HFFc6 (cell line): ENCODE results near the gene INPP4A. TPM values are rescaled to one million over a fixed set of nuclear protein-coding genes. Genes with fewer than 3 reads are reported as not detected.

Experiments
- DNase-seq: peaks from one replicate; pipeline ENCODE4 v3.0.0-alpha.2; 2018
- H3K27ac Mint-ChIP-seq: 2 replicates; pipeline ENCODE4 v1.8.0; 2020; ENCODE audit warnings: mild to moderate bottlenecking, mixed read lengths
- H3K27me3 Mint-ChIP-seq: 2 replicates; pipeline ENCODE4 v1.8.0; 2021; ENCODE audit warnings: mild to moderate bottlenecking, moderate library complexity, mixed read lengths; ENCODE audit not compliant: insufficient read depth
- H3K36me3 Mint-ChIP-seq: 2 replicates; pipeline ENCODE4 v1.8.0; 2021; ENCODE audit warnings: low read depth, mixed read lengths
- H3K4me1 Mint-ChIP-seq: 2 replicates; pipeline ENCODE4 v1.8.0; 2020; ENCODE audit warnings: low read depth, mixed read lengths
- H3K4me3 Mint-ChIP-seq: 2 replicates; pipeline ENCODE4 v1.8.0; 2020; ENCODE audit warnings: mild to moderate bottlenecking, moderate library complexity, mixed read lengths
- H3K9me3 Mint-ChIP-seq: 2 replicates; pipeline ENCODE4 v1.8.0; 2020; ENCODE audit warnings: mild to moderate bottlenecking, mixed read lengths
- total RNA-seq, 6 experiments: library from RNA; stranded (reverse); fragmentation: NEBNext Ultra II Directional; extraction: Animal tissue kit (Norgen Biotek cat#: 25700); gene quantifications; 2 replicates in 1 of 6; 3 replicates in 5 of 6; pipeline ENCODE4 v1.2.3, GENCODE V29; 2021
- TF ChIP-seq, protein P1 (sequence below): fragments of 200-600 bp; sonication (generic); IDR thresholded peaks from 2 replicates; pipeline ENCODE4 v1.5.0; 2021; ENCODE audit warnings: antibody characterized with exemption, mild to moderate bottlenecking

The INPP4A gene
- total RNA-seq, 6 experiments from 2014 or later: 15.8 to 19.4 (median 18.2) TPM

DNA sequence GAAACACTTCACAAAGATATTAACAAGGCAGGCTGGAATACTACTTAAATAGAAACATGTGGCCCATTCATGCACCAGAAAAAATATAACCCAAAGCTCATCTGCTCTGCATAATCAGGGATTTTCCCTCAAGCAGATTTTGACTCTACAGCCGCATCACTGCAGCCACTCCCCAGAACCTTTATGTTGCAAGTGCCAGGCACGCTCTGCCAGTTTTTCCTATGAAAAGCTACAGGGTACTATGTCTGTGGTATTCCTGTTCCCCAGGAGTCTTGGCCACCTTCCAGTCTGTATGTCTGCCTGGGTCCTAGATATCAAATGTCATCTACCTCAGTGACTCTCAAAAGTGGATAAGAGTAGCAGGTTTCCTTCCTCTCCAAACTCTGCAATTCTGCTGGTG is 159.9 kb downstream of the INPP4A start:
- Mint-ChIP-seq H3K4me1 (peaks cover 33% of the 10 kb centered on the region), H3K36me3 (peaks cover 17% of the 10 kb centered on the region), H3K27me3 (0 out of 2 replicates have a peak, but pooled peaks cover 2% of the 10 kb centered on the region), H3K27ac (no peak overlapping the region), H3K9me3 (no peaks in the 10 kb centered on the region), H3K4me3 (no peak overlapping the region)
- DNase-seq: no peak
- TF ChIP-seq, protein P1, sequence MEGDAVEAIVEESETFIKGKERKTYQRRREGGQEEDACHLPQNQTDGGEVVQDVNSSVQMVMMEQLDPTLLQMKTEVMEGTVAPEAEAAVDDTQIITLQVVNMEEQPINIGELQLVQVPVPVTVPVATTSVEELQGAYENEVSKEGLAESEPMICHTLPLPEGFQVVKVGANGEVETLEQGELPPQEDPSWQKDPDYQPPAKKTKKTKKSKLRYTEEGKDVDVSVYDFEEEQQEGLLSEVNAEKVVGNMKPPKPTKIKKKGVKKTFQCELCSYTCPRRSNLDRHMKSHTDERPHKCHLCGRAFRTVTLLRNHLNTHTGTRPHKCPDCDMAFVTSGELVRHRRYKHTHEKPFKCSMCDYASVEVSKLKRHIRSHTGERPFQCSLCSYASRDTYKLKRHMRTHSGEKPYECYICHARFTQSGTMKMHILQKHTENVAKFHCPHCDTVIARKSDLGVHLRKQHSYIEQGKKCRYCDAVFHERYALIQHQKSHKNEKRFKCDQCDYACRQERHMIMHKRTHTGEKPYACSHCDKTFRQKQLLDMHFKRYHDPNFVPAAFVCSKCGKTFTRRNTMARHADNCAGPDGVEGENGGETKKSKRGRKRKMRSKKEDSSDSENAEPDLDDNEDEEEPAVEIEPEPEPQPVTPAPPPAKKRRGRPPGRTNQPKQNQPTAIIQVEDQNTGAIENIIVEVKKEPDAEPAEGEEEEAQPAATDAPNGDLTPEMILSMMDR: no peak

DNA sequence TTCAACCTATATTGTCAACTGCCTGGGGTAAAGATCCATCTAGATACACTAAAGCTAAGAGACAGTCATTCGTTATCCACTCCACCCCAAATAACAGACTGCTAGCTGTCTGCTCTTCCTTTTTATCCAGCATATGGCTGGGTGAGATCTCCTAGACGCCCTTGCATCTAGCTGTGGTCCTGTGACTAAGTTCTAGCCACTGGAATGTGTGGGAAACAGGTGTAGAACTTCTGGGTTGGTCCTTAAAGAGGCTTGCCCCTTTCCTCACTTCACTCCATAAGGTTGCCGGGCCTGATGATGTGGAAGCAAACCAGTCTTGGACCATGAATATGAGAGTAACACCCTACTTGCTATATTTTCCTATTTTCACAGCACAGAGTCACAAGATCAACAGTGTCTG is 160.4 kb downstream of the INPP4A start:
- Mint-ChIP-seq H3K4me1 (peaks cover 34% of the 10 kb centered on the region), H3K27me3 (no peaks in the 10 kb centered on the region), H3K9me3 (no peaks in the 10 kb centered on the region), H3K36me3 (peaks cover 23% of the 10 kb centered on the region), H3K27ac (no peak overlapping the region), H3K4me3 (no peak overlapping the region)
- DNase-seq: no peak
- TF ChIP-seq, protein P1: no peak

DNA sequence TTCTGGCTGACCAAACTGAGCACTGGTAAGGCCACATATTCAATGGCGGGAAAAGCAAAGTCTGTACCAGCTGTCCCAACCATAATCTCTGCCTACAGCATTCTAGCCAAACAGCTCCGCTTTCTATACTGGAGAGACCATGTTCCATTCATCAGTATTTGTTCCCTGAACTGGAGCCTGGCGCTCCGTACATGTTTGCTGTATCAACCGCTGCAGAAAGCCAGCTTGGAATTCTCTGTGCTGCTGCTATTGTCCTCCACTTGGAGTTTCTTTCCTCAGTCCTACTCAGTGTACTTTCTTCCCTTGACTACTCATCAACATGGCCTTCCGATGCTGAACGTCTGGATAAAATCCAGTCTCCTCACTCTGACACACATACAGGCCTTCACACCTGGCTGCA is 161.8 kb downstream of the INPP4A start:
- H3K27me3 Mint-ChIP-seq: no peaks in the 10 kb centered on the region
- no peak for DNase-seq
- no peak overlapping the region; the same call in 1 of the 2 replicates for H3K4me3 Mint-ChIP-seq
- no peak overlapping the region for H3K27ac Mint-ChIP-seq
- H3K4me1 Mint-ChIP-seq: peaks cover 48% of the 10 kb centered on the region
- H3K36me3 Mint-ChIP-seq: peaks cover 31% of the 10 kb centered on the region
- TF ChIP-seq, protein P1: no peak
- H3K9me3 Mint-ChIP-seq: no peaks in the 10 kb centered on the region

DNA sequence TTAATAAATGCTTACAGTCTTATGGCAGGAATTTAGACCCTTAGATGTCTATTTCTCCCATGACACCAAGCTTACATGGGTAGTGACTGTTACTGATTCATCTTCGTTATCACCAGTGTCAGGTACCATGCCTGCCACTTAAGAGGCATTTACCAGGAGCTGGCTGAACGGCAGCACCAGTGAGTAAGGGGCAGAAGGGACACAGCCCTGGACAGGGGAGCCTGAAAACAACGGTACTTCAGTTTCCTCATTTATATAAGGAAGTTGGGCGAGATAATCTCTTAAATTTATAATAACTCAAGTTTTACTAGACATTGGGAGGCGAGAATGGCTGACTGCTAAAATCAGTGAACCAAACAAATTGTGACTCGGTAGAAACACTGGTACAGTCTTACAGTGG is 162.4 kb downstream of the INPP4A start:
- TF ChIP-seq, protein P1: no peak
- DNase-seq: no peak
- peaks cover 32% of the 10 kb centered on the region for H3K36me3 Mint-ChIP-seq
- peak overlapping the region; percentile 93 for H3K4me3 Mint-ChIP-seq
- H3K9me3 Mint-ChIP-seq: no peaks in the 10 kb centered on the region
- peak overlapping the region; percentile 98 for H3K27ac Mint-ChIP-seq
- H3K27me3 Mint-ChIP-seq: no peaks in the 10 kb centered on the region
- H3K4me1 Mint-ChIP-seq: peaks cover 48% of the 10 kb centered on the region

DNA sequence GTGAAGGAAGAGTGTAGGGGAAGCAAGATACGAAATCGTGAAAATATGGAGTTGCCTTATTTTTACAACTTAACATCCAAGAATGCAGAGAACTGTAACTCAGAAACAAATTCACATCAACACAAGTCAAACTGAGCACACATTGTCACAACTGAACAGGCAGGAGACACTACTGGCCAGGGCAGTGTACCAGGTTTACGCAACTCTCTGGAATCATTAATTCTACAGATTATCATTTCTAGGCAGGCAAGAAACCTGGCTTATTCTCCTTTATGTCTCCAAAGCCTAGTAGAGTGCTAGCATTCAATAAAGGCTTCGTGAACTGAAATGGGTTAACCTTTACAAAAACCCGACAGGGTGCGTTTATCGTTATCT is 163.1 kb downstream of the INPP4A start:
- Mint-ChIP-seq H3K9me3 (no peaks in the 10 kb centered on the region), H3K36me3 (peaks cover 32% of the 10 kb centered on the region), H3K4me1 (peaks cover 48% of the 10 kb centered on the region), H3K27me3 (no peaks in the 10 kb centered on the region), H3K4me3 (peak overlapping the region; percentile 93), H3K27ac (peak overlapping the region; percentile 98)
- no peak for DNase-seq
- TF ChIP-seq, protein P1: no peak
